GM04504 (cell line): ENCODE results near the gene UCHL5.

Experiments used
- DNase-seq: peaks from one replicate; pipeline ENCODE4 v3.0.0-alpha.2; 2012; ENCODE audit warnings: low read depth

UCHL5 gene

DNA sequence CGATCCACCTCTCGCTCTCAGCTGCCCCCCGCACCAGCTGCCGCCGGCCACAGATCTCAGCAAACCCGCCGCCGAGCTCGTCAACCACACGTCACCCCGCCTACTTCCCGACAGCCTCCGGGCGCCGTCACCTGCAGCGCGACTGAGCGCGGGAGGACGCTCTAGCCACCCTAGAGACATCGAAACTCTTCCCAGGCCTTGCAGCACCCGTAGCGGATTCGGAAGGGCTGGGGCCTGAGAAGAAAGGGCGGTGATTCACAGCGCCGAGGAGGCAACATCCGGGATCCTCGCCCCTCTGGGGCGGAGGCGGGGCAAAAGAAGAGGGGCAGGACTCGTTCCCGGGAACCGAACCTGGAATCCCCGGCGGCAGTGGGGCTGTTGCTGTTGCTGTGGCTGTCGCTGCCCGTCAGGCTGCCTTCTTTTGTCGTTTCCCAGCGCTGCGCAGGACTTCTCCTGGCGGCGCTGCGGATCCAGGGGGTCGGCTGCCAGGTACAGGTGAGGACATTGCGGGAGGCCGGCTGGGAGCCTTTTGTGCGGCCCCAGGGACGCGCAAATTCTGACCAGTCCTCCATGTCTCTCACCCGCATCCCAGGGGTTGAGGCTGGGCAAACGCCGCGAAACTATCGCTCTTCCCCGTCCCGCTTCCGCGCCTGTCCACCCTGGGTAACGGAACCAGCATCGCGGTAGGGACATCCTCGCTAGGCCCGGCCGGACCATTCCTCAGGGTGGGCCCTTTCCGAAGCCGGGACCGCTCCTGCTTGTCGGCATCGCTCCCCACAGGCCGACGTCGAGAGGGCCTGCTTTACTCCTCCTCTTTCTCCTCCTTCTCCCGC is at the start of gene UCHL5, which contains the start of gene RO60:
Gene UCHL5 (minus strand): TSS at position 79 of the 833 bp plus-strand sequence. CDS start 100 bp downstream, outside the sequence.
Gene RO60 (plus strand): TSS at position 331 of the 833 bp plus-strand sequence. CDS start 9,443 bp downstream, outside the sequence.
- peak; percentile 97 for DNase-seq

DNA sequence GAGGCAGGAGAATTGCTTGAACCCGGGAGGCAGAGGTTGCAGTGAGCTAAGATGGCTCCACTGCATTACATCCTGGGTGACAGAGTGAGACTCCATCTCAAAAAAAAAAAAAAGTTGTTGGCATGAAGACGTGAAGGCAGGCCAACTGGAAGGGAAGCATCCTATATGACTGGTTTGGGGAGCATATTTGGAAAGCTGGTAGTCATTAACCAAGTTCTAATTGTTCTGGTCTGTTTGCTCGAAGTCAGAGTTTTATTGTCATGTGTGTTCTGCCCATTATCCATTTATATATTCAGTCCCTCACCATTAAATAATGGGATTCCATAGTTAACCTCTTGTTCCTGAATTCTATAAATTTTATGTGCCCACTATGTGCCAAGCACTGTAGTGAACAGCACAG is 49.3 kb upstream of the UCHL5 start:
- no peak for DNase-seq

GRCh38 chr1:193105821-193106177 is 46.6 kb upstream of the UCHL5 start:
- DNase-seq, result no peak

- DNase-seq, result peak; percentile 71
Observed at GRCh38 chr1:193104907-193105820, 46.0 kb upstream of the UCHL5 start, which contains the start of gene GLRX2. Gene GLRX2 (minus strand): TSS chr1:193105414. CDS start chr1:193105382, 32 bp downstream.

DNA sequence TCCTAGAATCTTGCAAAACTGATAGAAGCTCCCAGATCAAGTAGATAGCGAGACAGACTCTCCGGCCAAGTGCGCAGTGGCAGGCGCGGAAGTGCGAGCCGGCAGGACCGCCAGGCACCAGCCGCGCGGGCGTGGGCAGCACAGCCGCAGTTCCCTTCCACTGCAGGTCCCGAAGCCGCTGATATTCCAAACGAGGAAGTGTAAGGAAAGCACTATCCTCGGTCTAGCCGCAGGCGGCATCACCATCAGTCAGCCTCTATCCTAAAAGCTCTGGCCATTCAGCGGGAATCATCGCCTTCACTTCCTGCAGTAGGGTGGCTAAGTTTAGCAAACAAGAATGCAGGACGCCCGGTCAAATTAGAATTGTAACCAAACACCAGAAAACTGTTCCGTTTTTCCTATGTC is 45.3 kb upstream of the UCHL5 start:
- no peak for DNase-seq

GRCh38 chr1:193103759-193104501 is 44.8 kb upstream of the UCHL5 start:
- DNase-seq, result no peak

GRCh38 chr1:193102662-193103061 is 43.5 kb upstream of the UCHL5 start:
- no peak for DNase-seq

- no peak for DNase-seq
Observed at GRCh38 chr1:193094112-193094511, 35.0 kb upstream of the UCHL5 start.

DNA sequence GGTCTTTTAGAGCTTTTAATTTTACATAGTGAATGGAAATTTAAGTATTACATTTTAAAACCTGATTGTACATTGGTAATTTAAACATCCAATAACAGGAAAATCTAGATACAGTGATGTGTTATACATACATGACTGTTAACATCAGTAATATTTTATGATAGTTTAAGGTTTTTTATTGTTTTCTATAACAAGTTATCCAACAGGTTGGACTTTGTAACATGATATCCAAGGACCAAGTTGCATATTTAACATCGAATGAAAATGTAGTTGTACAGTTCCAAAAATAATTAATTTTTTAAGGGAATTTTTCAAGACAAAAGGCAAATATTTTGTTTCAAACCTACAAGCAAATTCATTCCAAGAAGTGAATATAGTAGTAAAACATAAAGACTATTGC is 31.7 kb upstream of the UCHL5 start:
- no peak for DNase-seq

- DNase-seq, result no peak
Observed at GRCh38 chr1:193087893-193088292, 28.7 kb upstream of the UCHL5 start.

- DNase-seq, result no peak
Observed at GRCh38 chr1:193086342-193086741, 27.2 kb upstream of the UCHL5 start.

DNA sequence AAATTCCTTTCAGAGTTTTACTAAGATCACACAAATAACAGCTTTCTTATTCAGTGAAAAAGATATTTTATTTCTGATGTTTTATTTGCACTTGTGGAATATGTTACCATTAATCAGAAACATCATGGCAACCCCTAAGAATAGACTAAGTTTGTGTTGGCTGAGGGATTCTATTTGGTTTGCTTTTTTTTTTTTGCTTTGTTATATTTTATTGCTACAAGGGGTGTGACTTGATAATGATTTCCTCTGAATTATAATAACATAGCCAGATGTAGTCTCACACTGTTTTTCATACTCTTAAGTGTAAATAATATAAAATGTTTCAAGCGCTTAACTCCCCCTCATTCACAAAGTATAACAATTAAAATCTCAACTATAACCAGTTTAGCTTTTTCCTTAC is 26.1 kb upstream of the UCHL5 start:
- DNase-seq, result no peak

DNA sequence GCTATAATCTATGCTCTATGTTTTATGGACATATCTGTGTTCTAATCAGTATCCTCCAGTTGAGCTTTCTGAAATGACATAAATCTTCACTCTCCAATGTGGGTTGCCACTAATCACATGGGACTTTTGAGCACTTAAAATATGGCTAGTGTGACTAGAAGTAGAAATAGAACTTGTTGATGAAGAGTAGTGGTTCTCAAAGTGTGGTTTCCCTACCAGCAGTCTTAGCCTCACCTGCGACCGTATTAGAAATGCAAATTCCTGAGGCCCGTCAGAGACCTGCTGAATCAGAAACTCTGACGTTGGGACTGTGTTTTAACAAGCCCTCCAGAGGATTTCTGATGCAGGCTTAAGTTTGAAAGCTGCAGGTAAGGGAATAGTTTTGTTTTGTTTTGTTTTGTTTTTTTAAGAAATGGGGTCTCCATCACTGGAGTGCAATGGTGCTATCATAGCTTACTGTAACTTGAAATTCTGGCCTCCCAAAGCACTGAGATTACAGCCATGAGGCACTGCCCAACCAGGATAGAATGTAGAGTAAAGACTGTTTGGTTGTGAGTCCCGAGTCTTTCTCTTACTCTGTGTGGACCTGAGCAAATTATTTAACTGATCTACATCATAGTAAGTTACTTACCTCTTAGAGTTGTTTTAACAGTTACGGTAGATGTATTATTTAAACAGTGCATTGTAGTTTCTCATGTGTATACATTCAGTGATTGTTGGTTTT is 24.4 kb upstream of the UCHL5 start:
- no peak for DNase-seq

DNA sequence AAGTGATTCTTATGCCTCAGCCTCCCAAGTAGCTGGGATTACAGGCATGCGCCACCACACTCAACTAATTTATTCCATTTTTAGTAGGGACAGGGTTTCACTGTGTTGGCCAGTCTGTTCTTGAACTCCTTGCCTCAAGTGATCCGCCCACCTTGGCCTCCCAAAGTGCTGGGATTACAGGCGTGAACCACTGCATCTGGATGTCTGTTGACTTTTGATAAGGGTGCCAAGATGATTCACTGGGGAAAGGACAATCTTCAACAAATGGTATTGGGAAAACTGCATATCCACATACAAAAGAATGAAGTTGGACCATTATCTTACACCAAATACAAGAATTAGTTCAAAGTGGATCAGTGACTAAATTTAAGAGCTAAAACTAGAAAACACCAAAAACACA is 20.0 kb upstream of the UCHL5 start:
- no peak for DNase-seq

- no peak for DNase-seq
Observed at GRCh38 chr1:193077991-193078390, 18.8 kb upstream of the UCHL5 start.

DNA sequence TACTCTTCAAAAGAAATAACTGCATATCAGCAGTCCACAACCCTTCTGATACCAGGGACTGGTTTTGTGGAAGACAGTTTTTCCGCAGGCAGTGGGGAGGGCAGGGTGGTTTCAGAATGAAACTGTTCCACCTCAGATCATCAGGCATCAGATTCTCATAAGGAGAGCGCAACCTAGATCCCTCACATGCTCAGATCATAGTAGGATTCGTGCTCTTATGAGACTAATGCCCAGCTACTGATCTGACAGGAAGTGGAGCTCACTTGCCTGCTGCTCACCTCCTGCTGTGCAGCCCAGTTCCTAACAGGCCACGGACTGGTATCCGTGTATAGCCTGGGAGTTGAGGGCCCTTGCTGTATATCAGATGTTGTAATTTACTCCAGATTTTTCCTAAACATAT is 11.8 kb upstream of the UCHL5 start:
- DNase-seq, result no peak

DNA sequence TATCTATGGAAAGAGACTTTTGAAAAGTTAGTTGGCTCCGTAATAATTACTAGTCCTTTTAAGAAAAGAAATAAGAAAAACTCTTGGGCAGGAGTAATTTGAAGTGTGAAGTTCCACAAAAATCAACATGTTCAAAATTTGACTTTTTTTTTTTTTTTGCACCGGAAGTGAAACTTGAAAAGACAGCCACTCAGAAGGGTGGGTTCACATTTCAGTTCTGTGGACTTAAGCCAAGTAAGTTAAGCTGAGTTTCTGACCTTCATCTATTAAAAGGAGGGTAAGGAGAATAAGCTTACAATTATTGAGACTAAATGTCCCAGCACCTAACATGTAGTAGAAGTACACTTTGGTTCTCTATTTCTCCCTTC is 11.2 kb upstream of the UCHL5 start:
- no peak for DNase-seq

GRCh38 chr1:193069748-193070385 is 10.7 kb upstream of the UCHL5 start:
- DNase-seq, result no peak

- DNase-seq, result no peak
Observed at GRCh38 chr1:193068013-193068412, 8.9 kb upstream of the UCHL5 start.

DNA sequence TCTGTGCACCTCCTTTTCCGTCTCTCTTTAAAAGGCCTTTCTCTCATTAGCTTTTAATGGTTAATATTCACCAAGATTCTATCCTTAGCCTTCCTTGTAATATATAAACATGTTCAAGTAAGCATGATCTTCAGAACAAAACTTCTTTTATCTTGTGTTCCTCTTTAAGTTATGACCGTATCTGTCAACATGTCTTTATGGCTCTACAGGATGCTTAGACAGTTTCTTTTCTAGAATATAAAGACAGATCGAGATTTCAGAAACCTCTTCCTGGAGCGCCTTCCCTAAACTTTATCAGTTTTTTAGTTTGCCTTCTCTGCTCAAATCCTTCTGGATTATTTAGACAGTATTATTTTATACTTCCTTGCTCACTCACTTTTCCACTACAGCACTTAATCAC is 7.4 kb upstream of the UCHL5 start:
- no peak for DNase-seq

GRCh38 chr1:193065954-193066353 is 6.8 kb upstream of the UCHL5 start:
- DNase-seq, result no peak
